ENCODE measurements around the gene DUSP14. TPM values are rescaled to one million over a fixed set of nuclear protein-coding genes. Genes with fewer than 3 reads are reported as not detected.

The DUSP14 gene
- total RNA-seq, 1 donor from 2014 or later = 21.4 TPM

GRCh38 chr17:37532756-37533155 lies 43.1 kb downstream of the DUSP14 start:
- peaks cover 40% of the 10 kb centered on the region for H3K36me3 Mint-ChIP-seq (ENCODE audit: low read depth)
- no peak for DNase-seq (ENCODE audit: low spot score)

DNA sequence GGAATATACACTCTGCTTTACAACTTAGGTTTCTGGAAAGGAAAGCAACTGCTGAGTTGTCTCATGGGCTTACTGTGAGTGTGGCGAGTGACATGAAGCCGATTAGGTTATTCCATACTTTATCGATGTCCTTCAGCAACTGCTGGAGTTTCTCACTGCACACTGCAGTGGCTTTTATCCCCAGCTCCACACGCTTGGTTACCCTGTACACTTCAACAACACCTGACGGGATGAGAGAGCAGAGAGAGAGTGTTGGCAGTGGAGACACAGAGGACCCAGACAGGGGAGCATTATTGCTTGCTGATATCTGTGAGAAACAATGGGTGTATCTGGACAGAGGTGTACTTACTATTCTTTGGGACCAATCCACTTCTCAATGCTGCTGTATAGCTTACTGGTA lies 46.2 kb downstream of the DUSP14 start:
- Mint-ChIP-seq H3K27me3 (ENCODE audit: insufficient read depth) (no peaks in the 10 kb centered on the region), H3K9me3 (no peaks in the 10 kb centered on the region), H3K4me3 (no peak overlapping the region), H3K36me3 (ENCODE audit: low read depth) (peaks cover 42% of the 10 kb centered on the region), H3K27ac (no peak overlapping the region), H3K4me1 (ENCODE audit: low read depth) (no peaks in the 10 kb centered on the region)
- intact Hi-C loops (cut with micrococcal nuclease) = no loop called here
- DNase-seq (ENCODE audit: low spot score) = no peak

More at GRCh38 chr17:37532756-37533155, 43.1 kb downstream of the DUSP14 start:
- no peaks in the 10 kb centered on the region for H3K27me3 Mint-ChIP-seq (ENCODE audit: insufficient read depth)
- no peak overlapping the region for H3K27ac Mint-ChIP-seq
- H3K4me3 Mint-ChIP-seq = no peak overlapping the region
- intact Hi-C loops (cut with micrococcal nuclease) = no loop called here
- no peaks in the 10 kb centered on the region for H3K9me3 Mint-ChIP-seq
- H3K4me1 Mint-ChIP-seq (ENCODE audit: low read depth) = no peaks in the 10 kb centered on the region

DNA sequence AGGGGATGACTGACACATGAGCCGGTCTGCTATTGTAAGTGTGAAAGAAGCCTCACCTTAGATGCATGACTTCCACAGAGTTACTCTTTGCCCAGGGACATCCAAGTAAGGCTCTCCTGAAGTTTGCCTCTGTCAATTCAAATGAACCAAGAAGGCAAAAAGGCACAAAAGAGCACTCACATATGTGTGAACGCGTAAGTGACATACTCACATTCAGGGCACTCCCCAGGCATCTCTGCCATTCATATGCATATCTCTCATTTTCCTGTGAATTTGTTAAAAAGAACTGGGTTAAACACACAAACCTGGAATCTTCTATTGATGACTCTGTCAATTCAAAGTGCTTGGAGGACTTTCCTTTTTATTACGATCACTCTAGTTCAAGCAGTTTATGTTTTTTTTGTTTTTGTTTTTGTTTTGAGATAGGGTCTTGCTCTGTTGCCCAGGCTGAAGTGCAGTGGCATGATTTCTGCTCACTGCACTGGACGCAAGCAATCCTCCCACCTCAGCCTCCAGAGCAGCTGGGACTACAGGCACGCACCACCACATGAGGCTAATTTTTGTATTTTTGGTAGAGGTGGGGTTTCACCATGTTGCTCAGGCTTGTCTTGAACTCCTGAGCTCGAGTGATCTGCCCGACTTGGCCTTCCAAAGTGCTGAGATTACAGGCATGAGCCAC lies 49.4 kb downstream of the DUSP14 start:
- H3K4me3 Mint-ChIP-seq = no peak overlapping the region
- peaks cover 49% of the 10 kb centered on the region for H3K36me3 Mint-ChIP-seq (ENCODE audit: low read depth)
- H3K27me3 Mint-ChIP-seq (ENCODE audit: insufficient read depth) = no peaks in the 10 kb centered on the region
- no peaks in the 10 kb centered on the region for H3K9me3 Mint-ChIP-seq
- H3K27ac Mint-ChIP-seq = no peak overlapping the region
- no peaks in the 10 kb centered on the region for H3K4me1 Mint-ChIP-seq (ENCODE audit: low read depth)
- no peak for DNase-seq (ENCODE audit: low spot score)
- intact Hi-C loops (cut with micrococcal nuclease) = no loop called here

DNA sequence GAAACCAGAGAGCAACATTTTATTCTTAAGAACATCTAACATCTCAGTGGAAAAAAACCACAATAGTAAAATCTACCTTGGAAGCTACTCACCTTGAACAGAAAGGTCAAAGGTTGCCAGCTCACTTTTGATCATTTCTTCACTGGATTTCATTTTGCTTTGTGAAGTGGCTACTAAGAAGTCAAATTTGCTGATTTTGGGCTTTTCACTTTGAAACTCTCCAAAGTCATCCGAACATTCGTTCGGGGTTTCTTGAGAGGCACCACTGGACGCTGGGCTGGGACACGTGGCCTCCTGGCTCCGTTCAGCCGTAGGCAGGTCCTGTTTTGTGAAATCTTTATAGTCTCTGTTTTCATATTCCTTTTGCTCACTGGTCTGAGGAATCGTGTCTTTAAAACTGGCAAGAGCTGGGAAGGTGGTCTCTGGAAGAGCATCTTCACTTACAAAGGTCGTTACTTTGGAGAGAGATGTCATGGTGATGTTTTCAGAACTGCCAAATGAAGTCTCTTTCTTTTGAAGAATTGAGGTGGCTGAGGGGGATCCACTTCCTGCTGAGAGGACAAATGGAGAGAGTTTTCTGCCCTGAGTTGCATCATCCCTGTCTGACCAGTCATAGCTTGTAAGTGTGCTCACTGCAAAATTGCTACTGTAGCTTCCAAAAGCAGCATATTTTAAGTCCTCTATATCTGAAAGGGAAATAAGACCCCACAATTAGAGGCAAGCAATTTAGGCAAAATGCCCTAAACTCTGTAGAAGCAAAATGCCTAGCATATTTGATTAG lies 52.4 kb downstream of the DUSP14 start:
- peaks cover 8% of the 10 kb centered on the region for H3K4me1 Mint-ChIP-seq (ENCODE audit: low read depth)
- no peak overlapping the region for H3K4me3 Mint-ChIP-seq
- H3K9me3 Mint-ChIP-seq = no peaks in the 10 kb centered on the region
- H3K27me3 Mint-ChIP-seq (ENCODE audit: insufficient read depth) = no peaks in the 10 kb centered on the region
- intact Hi-C loops (cut with micrococcal nuclease) = no loop called here
- peaks cover 34% of the 10 kb centered on the region for H3K36me3 Mint-ChIP-seq (ENCODE audit: low read depth)
- no peak for DNase-seq (ENCODE audit: low spot score)
- no peak overlapping the region for H3K27ac Mint-ChIP-seq

GRCh38 chr17:37543637-37544052 lies 54.0 kb downstream of the DUSP14 start:
- Mint-ChIP-seq H3K9me3 (no peaks in the 10 kb centered on the region), H3K4me1 (ENCODE audit: low read depth) (peaks cover 13% of the 10 kb centered on the region), H3K27me3 (ENCODE audit: insufficient read depth) (no peaks in the 10 kb centered on the region), H3K36me3 (ENCODE audit: low read depth) (peaks cover 26% of the 10 kb centered on the region), H3K27ac (no peak overlapping the region), H3K4me3 (no peak overlapping the region)
- no peak for DNase-seq (ENCODE audit: low spot score)
- intact Hi-C loops (cut with micrococcal nuclease) = no loop called here

GRCh38 chr17:37545486-37545885 lies 55.8 kb downstream of the DUSP14 start:
- no peak overlapping the region for H3K27ac Mint-ChIP-seq
- DNase-seq (ENCODE audit: low spot score) = no peak
- H3K36me3 Mint-ChIP-seq (ENCODE audit: low read depth) = peaks cover 24% of the 10 kb centered on the region
- H3K4me1 Mint-ChIP-seq (ENCODE audit: low read depth) = peaks cover 19% of the 10 kb centered on the region
- intact Hi-C loops (cut with micrococcal nuclease) = no loop called here
- H3K27me3 Mint-ChIP-seq (ENCODE audit: insufficient read depth) = no peaks in the 10 kb centered on the region
- no peaks in the 10 kb centered on the region for H3K9me3 Mint-ChIP-seq
- no peak overlapping the region for H3K4me3 Mint-ChIP-seq

DNA sequence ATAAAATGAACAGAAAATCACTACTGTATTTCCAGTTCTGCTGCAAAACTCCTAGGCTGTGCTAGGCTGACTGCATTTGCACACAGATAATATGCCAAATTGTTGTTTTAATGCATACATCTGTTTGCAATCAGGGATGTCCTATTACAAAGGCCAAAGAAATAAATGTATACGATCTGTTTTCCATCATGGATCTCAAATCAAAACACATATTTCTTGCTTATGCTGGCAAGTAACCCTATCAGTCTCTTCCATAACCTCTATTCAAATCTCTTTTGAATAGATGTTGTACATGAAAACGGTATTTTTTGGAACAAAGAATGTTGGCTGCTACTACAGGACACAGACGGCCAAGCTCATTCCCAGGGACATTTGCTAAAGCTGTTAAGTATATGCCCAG lies 56.6 kb downstream of the DUSP14 start:
- H3K4me3 Mint-ChIP-seq = no peak overlapping the region
- no peak overlapping the region for H3K27ac Mint-ChIP-seq
- H3K27me3 Mint-ChIP-seq (ENCODE audit: insufficient read depth) = no peaks in the 10 kb centered on the region
- intact Hi-C loops (cut with micrococcal nuclease) = no loop called here
- H3K4me1 Mint-ChIP-seq (ENCODE audit: low read depth) = peaks cover 26% of the 10 kb centered on the region
- DNase-seq (ENCODE audit: low spot score) = no peak
- peaks cover 26% of the 10 kb centered on the region for H3K36me3 Mint-ChIP-seq (ENCODE audit: low read depth)
- H3K9me3 Mint-ChIP-seq = no peaks in the 10 kb centered on the region

DNA sequence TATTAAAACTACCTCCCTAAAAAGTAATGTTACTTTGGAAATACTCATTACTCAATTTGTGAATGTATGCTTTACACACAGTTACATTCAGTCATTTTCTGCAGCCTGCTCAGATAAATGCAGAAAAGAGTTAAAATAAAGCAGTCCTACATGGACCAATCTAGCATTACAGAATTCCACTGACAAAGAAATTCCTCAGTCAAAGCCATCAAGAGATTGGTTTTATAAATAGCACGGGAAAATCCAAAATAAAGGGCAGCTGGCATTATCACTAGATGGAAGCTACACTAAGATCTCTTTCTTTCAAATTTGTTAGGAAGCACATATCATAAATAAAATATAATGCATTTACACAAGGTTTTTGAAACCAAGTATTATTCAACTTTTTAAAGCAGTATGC lies 58.3 kb downstream of the DUSP14 start:
- no peak overlapping the region for H3K4me3 Mint-ChIP-seq
- no peaks in the 10 kb centered on the region for H3K9me3 Mint-ChIP-seq
- intact Hi-C loops (cut with micrococcal nuclease) = no loop called here
- H3K27me3 Mint-ChIP-seq (ENCODE audit: insufficient read depth) = no peaks in the 10 kb centered on the region
- H3K4me1 Mint-ChIP-seq (ENCODE audit: low read depth) = peaks cover 43% of the 10 kb centered on the region
- H3K27ac Mint-ChIP-seq = no peak overlapping the region
- DNase-seq (ENCODE audit: low spot score) = no peak
- H3K36me3 Mint-ChIP-seq (ENCODE audit: low read depth) = peaks cover 26% of the 10 kb centered on the region

GRCh38 chr17:37551788-37552187 lies 62.1 kb downstream of the DUSP14 start:
- no peak for DNase-seq (ENCODE audit: low spot score)
- H3K36me3 Mint-ChIP-seq (ENCODE audit: low read depth) = peaks cover 35% of the 10 kb centered on the region
- H3K27ac Mint-ChIP-seq = no peak overlapping the region
- H3K4me1 Mint-ChIP-seq (ENCODE audit: low read depth) = peaks cover 40% of the 10 kb centered on the region
- H3K27me3 Mint-ChIP-seq (ENCODE audit: insufficient read depth) = no peaks in the 10 kb centered on the region
- no peak overlapping the region for H3K4me3 Mint-ChIP-seq
- no peaks in the 10 kb centered on the region for H3K9me3 Mint-ChIP-seq
- intact Hi-C loops (cut with micrococcal nuclease) = no loop called here

GRCh38 chr17:37553401-37553966 lies 63.8 kb downstream of the DUSP14 start:
- intact Hi-C loops (cut with micrococcal nuclease) = no loop called here
- peaks cover 42% of the 10 kb centered on the region for H3K36me3 Mint-ChIP-seq (ENCODE audit: low read depth)
- no peaks in the 10 kb centered on the region for H3K27me3 Mint-ChIP-seq (ENCODE audit: insufficient read depth)
- peaks cover 33% of the 10 kb centered on the region for H3K4me1 Mint-ChIP-seq (ENCODE audit: low read depth)
- no peak for DNase-seq (ENCODE audit: low spot score)
- H3K9me3 Mint-ChIP-seq = no peaks in the 10 kb centered on the region
- no peak overlapping the region for H3K27ac Mint-ChIP-seq
- H3K4me3 Mint-ChIP-seq = no peak overlapping the region

GRCh38 chr17:37555386-37555785 lies 65.7 kb downstream of the DUSP14 start:
- no peak for DNase-seq (ENCODE audit: low spot score)
- H3K36me3 Mint-ChIP-seq (ENCODE audit: low read depth) = peaks cover 43% of the 10 kb centered on the region
- peaks cover 28% of the 10 kb centered on the region for H3K4me1 Mint-ChIP-seq (ENCODE audit: low read depth)
- no peaks in the 10 kb centered on the region for H3K9me3 Mint-ChIP-seq
- H3K4me3 Mint-ChIP-seq = no peak overlapping the region
- no peaks in the 10 kb centered on the region for H3K27me3 Mint-ChIP-seq (ENCODE audit: insufficient read depth)
- intact Hi-C loops (cut with micrococcal nuclease) = no loop called here
- H3K27ac Mint-ChIP-seq = no peak overlapping the region

GRCh38 chr17:37557482-37557881 lies 67.8 kb downstream of the DUSP14 start:
- no peak for DNase-seq (ENCODE audit: low spot score)
- Mint-ChIP-seq H3K27ac (no peak overlapping the region), H3K36me3 (ENCODE audit: low read depth) (peaks cover 44% of the 10 kb centered on the region), H3K27me3 (ENCODE audit: insufficient read depth) (no peaks in the 10 kb centered on the region), H3K9me3 (no peaks in the 10 kb centered on the region), H3K4me1 (ENCODE audit: low read depth) (peaks cover 8% of the 10 kb centered on the region), H3K4me3 (no peak overlapping the region)
- intact Hi-C loops (cut with micrococcal nuclease) = no loop called here

DNA sequence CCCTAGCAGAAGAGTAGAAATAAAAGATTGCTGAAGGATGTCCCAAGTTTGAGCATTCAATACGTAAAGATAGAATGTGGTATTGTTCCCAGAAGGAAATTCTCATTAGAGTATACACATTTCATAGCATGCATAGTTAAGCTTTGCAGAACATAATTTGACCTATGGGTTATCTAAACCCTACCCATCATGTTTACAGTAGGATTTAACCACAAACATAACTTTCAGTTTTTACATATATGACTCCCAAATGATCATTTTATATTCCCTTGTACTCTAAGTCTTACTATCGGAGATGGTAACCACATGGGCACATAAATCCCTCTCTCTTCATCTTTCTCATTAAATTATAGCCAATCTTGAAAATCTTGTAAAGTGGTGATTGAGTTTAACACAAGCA lies 68.6 kb downstream of the DUSP14 start:
- intact Hi-C loops (cut with micrococcal nuclease) = no loop called here
- Mint-ChIP-seq H3K4me1 (ENCODE audit: low read depth) (peaks cover under 1% of the 10 kb centered on the region), H3K27ac (no peak overlapping the region), H3K4me3 (no peak overlapping the region), H3K9me3 (no peaks in the 10 kb centered on the region), H3K36me3 (ENCODE audit: low read depth) (peaks cover 37% of the 10 kb centered on the region), H3K27me3 (ENCODE audit: insufficient read depth) (no peaks in the 10 kb centered on the region)
- DNase-seq (ENCODE audit: low spot score) = no peak

Data from activated T-helper 1 cell treated with anti-CD3 and anti-CD28 coated beads, Interleukin-12 subunit alpha, Interleukin-12 subunit beta, Interleukin-2, Interleukin-4 antibody, amounts not matched to agents 30 ng/mL and 10 ng/mL and 1 ng/mL, durations not matched to agents 14 hours and 24 hours and 36 hours (primary cell).